ENCODE data around the gene DTX1.

Gene DTX1

DNA sequence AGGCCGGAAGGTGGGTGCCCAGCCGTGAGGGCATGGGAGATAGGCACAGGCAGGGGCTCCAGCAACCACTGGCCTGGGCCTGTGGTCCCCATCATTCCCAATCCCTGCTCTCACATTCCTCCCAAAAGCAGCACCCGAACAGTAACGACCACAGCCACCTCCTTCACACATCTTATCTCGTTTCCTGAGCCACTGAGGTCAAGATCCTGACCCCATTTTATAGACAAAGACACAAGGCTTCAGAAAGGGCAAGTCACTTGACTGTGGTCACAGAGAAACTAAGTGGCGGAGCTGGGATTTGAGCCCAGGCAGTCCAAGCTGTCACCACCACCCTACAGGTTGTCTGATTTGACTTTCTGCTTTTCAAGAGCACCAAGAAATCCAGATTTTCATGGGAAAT, 38.9 kb downstream of the DTX1 start:
- DNase-seq = no peak

DNA sequence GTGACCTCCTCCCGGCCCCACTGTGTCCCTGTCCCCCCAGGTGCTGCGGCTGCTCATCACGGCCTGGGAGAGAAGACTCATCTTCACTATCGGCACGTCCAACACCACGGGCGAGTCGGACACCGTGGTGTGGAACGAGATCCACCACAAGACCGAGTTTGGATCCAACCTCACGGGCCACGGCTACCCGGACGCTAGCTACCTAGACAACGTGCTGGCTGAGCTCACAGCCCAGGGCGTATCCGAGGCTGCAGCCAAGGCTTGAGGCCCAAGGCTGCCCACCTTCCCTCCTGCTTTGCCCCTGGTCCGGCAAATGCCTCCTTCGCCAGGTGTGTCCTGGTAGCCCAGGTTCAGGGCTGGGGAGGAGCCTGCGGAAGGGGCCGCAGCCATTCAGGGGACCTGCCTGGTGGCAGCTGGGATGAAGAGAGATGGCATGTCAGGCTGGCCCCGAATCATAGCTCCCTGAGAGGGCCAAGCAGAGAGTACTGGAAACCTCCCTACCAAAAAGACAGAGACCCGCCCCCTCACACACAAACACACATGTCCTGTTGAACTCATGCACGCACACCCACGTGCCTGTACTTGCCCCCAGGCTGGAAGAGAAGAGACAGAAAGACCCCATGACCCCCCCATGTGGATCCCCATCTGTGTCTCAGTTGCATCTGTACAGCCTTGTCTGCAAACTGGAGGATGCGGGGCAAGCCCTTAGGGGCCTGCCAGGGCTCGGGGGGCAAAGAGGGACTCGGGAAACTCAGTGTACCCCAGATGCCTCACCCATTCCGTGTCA, 40.3 kb downstream of the DTX1 start:
- no peak for DNase-seq

DNA sequence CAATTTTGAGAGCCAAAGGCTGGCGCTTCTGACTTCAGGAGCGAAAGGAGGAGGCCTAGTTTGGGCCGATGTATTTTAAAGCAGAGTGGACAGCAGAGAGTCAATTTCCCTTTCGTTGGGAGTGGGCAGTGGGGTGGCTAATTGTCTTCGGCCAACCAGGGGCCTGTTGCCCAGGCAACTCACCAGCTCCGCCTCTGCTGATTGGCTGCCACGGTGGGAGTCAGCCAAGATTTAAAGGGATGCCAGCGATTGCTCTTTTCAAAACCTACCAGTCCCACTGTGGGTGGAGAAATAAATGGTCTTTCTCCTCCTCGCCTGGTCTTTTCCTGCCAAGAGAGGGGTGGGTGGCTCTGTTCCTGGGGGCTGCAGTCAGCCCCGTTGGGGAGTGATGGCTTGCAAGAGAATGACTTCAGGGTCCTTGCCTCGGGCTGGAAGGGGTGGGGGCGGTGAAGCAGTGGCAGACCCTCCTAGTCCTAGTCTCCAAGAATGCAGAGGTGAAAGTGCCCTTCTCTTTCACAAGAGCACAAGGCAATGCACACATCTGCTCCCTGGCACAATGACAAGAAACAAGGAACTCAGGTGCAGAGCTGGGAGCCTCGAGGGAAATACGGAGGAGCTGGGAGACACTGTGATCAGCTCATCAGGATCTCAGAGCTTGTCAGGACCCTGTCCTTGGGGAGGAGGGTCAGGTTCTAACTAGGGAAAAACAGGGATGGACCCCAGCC, 41.3 kb downstream of the DTX1 start:
- no peak for DNase-seq

DNA sequence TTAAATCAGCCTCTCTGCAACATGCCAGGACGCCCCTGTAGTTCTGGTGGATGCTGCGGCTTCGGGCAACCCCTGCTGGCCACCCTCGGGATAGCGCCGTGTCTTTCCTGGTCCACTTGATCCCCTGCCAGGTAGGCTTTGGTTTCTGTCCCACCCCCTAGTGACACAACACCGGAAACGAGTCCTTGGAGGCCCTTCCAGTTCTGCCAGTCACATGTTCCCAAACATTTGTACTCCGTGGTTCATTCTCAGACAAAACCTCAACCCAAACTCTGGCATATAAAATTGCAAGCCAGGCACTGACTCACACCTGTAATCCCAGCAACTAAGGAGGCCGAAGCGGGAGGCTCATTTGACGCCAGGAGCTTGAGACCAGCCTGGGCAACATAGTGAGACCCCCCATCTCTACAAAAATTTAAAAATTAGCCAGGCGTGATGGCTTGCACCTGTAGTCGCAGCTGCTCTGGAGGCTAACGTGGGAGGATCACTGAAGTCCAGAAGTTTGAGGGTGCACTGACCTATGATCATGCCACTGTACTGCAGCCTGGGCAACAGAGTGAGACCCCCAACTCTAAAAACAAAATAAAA, 42.0 kb downstream of the DTX1 start:
- DNase-seq = peak; percentile 37 to 71 (median 61)

DNA sequence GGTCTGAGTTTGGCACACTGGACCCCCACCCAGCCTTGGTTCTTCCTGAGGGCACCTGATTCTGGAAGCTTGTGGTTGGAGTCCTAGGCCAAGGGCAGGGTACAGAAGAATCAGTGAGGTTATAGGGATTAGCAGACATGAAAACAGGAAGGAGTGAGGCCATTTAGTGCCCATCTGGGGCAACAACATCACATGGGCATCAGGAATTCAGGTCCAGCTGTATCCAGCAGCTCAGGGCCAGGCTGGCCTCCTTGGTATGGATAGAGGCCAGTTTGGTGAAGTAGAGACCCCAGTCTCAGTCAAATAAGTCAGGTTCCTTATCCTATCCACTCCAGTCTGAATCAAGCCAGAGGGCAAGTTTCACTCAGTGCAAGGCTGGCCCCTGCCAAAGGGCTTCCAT, 42.8 kb downstream of the DTX1 start:
- no peak for DNase-seq

DNA sequence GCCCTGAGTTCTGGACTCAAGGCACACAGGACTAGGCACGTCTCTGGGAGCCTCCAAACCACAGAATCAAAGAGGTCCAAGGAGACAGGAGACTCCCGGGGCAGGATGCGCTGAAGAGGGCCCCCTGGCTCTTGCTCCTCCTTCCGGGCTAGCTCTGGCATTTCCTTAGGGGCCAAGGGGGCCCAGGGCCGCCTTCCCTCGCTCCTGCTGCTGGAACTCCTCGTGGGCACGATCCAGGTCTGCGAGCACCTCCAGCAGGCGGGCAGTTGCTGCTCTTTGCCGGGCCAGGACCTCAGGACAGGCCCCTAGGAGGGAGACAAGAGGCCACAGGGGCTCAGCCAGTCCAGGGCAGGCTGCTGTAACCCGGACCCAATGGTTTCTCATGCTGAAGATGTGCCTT, 43.2 kb downstream of the DTX1 start:
- no peak for DNase-seq

DNA sequence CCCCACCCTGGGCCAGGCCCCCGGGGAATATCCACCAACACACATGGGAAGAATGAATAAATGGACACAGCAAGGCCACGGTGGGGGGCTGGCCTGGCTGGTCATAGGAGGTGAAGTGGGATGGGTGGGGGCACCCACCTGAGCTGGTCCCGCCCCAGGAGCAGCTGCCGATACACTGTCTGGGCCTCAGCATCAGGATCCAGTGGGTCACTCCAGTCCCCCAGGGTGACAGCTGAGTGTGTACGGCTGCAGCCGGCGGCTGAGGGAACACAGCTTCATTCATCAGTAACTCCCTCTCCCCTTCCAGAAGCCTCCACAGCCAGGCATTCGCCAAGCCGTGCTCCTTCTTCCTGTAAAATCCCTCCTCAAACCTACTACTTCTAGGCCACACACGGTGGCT, 45.2 kb downstream of the DTX1 start:
- no peak for DNase-seq

DNA sequence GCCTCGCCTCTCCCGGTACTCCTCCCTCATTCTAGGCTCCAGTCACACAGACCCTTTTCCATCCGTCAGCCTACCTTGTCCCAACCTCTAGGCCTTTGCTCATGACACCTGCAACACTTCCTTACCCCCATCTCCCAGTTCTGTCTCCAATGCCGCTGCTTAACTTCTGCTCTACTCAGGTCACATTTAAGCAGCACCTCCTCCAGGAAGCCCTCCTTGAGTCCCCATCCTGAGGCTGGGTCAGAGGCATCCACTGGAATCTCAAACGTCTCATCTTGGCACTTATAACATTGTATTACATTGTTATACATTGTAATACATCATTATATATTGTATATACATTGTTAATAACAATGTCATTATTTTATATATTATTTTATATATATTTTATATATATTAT, 46.3 kb downstream of the DTX1 start:
- DNase-seq = no peak

DNA sequence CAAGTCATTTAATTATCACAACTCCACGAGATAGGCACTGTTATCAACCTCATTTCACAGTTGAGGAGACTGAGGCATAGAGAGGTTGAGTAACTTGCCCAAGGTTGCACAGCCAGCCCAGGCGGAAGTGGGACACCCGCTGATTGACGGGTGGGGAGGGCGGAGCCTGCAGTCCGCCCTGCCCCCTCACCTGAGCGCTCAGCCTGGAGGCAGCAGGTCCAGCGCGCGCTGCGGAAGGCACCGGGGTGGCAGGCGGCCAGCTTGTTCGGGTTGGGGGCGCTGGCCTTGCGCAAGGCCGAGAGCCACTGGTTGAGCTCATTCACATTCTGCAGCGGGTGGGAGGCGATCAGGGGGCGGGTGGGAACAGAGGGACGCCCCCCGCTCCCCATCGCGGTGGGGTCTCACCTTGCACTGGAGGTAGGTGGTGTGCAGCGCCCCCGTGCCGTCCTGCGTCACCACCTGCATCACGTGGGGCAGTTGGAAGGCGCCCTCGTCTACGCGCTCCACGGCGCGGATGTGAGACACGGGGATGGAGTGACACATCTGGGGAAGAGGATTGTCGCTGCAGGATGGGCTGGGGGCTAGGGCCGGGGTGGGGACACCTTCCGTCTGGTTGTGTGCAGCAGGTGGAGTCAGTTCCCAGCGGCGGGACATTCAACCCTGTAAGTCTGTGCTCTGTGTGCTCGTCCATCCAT, 47.4 kb downstream of the DTX1 start:
- peak; percentile 54 to 78 (median 71) for DNase-seq

DNA sequence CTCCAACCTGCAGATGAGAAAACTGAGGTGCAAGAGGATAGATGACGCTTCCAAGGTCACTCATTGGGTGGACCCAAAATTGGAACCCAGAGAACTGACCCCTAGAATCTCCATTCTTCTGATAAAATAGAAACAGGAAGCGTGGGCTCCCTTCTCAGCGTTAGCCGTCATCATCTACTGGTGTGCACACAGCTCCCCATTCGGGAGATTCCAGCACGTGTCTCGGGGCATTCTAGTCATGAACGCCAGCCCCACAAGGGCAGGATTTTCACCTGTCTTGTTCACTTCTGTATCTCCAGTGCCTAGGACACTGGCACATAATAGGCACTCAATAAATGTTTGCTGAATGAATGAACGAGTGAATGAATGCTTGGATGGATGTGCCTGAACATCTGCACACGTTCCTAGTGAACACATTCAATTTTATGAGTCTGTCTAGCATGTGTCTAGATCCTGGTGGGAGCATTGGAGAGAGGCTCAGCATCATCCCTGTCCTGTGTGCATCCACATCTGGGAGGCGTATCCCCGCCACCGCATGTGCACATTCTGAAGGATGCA, 48.5 kb downstream of the DTX1 start:
- DNase-seq = no peak

DNA sequence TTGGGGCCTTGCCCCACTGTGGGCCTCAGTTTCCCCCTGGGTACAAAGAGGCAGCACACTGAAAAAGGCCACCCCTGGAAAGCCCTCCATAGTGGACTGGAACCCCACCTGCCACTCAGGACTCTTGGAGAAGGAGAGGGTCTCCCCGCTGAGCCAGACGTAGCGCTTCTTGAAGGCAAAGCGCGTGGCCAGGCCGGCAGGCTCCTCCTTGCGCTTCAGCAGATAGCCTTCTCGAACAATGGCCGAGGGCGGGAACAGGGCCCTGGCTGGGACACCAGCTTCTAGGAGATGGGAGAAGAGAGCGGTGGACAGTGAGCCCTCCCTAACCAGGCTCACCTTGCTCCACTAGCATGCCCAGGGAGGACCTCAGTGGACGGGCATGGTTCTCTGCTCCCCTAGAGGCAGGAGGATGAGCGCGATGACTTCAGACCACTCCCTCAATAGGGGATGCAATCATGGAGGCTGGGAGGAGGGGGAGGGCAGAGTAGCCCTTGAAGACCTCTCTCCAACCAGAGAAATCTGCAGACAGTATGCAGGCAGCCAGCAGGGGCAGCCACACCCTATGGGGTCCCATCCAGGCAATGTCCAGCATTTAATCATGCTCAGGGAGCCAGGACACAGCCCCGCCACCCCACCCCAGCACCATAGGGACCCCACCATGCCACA, 49.2 kb downstream of the DTX1 start:
- DNase-seq = no peak

DNA sequence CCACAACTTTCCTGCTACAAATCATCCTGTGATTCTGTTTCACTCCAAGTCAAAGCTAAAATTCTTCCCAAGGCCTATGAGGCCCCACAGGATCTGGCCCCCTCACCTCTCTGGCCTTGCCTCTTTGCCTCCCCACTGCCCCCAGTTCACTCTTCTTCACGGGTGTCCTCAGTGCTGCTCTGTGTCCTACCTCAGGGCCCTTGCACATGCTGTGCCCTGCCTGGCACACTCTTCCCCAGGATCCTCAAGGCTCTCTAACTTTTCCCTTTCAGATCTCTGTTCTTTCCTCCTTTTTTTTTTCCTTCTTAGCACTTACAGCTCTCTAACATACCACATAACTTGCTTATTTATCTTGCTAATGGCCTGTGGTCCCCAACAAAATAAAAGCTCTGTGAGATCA, 49.8 kb downstream of the DTX1 start:
- no peak for DNase-seq

DNA sequence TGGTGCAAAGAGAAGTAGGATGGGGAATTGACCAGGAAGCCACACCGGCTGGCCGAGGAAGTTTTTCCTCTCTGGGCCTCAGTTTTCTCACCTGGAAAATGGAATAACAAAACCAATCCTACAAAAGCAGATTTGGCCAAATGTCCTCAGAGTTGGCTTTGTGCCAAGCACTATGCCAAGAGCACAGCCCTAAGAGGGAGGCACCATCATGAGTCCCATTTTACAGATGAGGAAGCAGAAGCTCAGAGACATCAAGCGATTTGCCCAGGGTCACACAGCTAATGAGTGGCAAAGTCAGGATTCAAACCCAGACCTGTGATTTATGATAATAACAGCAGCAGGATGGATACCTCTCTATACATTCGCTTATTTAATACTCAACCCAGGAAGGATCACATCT, 51.8 kb downstream of the DTX1 start:
- no peak for DNase-seq

DNA sequence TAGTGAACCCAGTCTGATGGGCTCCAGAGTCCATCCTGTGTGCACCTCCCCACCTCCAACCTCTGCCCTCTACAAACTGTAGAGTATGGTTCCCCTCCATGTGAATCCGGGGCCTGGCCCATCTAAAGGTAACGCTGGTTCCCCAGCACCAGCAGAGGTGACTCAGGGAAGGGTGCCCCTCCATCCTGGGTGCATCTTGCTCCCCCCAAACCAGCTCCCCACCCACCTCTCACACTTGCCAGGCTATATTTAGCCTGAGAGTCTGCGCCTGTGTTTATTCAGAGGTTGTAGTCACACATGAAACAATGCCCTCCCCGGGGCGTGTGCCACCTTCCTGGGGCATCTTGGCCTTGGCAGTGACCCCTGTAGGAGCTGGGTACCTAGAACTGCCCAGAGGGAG, 52.8 kb downstream of the DTX1 start:
- DNase-seq = no peak

DNA sequence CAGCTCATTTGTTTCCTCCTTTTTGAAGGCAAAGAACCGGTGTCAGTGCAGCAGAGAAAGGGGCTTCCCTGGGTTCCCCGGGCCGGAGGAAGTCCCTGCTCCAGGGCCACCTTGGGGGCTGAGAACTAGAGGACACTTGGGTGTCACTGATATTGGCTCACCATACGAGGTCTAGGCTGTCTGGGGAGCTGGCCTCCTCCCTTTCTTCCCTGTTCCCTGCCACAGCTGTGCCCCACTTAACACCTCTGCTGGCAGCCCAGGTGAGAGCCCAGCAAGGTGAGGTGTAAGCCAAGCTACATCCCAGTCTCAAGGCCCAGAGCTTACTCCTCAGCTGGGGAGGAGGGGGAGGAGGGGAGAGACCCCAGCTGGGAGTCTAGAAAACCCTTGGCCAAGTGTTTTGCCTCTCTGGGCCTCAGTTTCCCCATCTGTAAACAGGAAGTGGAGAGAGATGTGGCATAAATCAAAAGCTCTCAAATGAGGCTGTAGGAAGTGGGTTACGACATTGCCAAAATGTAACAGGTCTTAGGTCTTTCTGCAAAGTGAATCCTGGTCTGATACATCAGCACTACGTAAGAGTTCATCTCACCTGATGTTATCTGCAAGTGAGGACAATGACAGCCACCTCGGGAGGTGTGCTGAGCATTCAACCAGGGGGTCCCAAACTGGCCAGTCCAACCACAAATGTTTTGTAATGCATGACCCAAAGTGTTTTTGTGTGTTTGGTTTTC, 53.5 kb downstream of the DTX1 start:
- no peak for DNase-seq

DNA sequence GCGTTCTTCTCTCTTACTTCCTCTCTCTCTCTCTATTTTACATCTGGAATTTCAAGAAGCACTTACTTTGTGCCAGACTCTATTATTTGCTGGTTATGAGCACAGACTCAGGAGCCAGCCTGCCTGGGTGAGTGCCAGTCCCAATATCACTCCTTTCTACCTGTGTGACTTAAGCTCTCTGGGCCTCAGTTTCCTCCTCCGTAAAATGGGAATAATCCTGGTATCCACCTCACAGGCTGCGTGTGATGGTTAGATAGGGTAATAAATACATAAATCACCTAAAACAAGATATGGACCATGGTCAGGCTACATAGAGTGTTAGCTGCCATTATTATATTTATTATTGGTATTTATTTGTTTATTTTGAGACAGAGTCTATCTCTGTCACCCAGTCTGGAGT, 54.7 kb downstream of the DTX1 start:
- no peak for DNase-seq

DNA sequence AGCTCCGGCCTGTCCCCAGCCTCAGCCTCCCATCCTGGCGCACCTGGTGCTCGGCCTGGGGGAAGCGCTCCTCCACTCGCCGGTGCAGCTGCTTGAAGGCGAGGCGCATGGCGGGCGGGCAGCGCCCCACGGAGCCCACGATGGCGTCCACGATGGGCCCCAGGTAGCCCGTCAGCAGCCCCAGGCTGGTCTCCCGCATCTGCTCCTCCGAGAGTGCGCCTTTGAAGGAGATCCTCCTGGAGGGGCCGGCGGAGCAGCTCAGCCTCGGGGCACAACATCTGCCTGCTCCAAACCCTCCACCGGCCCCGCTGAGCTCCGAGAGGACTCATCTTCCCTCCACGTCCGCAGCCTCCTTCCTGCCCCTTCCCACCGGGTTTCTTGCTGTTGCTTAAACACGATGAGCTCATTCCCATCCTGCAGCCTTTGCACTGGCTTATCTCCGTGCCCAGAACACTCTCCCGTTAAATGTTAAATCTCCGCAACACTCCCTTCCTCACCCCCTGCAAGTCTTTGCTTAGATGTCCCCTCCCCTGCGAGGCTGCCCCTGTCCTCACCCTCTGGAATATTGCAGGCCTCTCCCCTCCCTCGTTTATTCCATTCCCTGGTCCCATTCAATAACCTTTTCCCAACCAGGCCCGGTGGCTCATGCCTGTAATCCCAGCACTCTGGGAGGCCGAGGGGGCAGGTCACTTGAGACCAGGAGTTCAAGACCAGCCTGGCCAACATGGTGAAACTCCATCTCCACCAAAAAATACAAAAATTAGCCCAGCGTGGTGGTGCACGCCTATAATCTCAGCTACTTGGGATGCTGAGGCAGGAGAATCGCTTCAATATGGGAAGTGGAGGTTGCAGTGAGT, 55.7 kb downstream of the DTX1 start:
- DNase-seq = no peak

DNA sequence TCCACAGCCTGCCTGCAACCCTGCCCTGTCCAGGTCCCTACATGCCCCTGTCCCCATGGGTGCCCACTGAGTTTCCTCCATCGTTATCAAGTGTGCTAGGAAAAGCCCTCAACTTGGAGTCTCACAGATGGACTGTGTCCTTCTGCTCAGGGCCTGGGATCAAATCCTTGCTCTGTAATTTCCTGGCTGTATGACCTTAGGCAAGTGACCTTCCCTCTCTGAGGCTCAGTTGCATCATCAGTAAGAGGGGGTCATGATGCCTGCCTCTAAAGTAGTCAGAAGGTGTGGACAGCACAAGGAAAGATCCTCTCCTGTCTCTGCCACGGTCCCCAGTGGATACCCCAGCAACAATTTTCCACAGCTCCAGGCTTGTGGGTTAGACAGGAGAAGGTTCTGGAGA, 56.9 kb downstream of the DTX1 start:
- no peak for DNase-seq

DNA sequence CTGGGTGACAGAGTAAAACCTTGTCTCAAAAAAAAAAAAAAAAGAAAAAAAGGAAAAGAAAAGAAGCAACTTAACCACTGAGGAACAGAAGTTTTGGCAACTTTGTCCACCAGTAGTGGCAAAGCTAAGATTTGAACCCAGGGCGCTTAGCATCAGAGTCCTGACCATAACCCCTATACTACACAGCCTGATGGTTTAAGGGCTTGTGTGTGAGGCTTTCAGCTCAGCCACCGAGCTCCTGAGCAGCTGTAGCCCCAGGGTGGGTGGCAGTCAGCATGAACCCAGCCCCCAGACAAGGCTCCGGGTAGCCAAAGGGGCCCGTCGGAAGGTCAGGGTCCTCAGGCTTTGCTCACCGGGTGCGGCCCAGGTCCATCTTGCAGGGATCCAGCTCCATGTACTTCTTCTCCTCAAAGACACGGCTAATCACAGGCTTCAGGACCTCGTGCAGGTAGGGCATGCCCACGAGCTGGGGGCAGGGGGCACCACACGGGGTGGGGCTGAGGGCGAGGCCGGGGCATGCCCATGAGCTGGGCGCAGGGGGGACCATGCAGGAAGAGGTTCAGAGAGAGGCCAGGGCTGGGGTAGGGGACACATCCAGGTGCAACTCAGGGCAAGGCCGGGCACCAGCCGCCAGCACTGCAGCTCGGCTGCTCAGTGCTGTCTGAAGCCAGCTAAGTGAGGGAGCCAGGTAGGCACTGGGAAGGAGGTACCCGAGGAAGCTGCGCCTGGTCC, 58.1 kb downstream of the DTX1 start:
- no peak for DNase-seq

DNA sequence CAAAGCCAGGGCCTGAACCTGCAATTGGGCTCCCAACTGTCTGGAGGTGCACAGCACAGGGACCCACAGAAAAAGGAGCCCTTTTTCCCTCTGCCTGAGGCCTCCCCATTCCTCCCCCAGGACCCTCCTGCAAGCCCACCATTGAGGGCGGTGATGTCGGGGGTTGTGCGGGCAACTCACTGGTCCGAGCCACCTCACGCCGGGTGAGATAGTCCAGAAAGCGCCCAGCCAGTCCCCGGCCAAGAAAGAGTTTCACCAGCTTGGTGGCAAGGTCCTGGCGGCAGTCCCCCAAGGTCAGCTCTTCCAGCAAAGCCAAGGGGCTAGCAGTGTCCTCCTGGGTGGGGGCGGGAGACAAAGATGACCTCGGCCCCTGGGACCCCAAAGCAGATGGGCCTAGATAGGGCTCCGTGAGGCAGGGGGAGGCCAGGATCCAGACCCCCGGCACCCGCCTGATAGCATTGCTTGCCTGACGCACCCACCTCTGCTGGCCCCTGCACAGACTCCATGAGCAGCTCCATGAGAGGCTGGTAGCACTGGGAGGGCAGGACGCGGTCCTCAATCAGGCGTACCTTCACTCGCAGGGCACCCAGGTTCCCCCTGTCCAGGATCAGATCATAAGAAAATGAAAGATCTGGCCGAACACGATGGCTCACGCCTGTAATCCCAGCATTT, 59.1 kb downstream of the DTX1 start:
- DNase-seq = no peak
